ENCODE results near the gene HDAC8.
A peak's percentile ranks its signal among the peaks of the same experiment; 100 is the strongest.
"Not testable (repeated sequence)": the region's sequence is repeated elsewhere in the genome, so short reads cannot be mapped to it uniquely, and the experiment has no call there.

The HDAC8 gene

GRCh38 chrX:72604705-72605104 lies 32.1 kb upstream of the HDAC8 start:
- no peak for TF ChIP-seq CTCF (IDR thresholded peaks at IDR 0.05; ENCODE audit: insufficient read depth, low read length, poor library complexity, severe bottlenecking)

GRCh38 chrX:72604112-72604511 lies 31.5 kb upstream of the HDAC8 start:
- no peak for DNase-seq (ENCODE audit: extremely low read depth, insufficient read length)
- no peaks in the 10 kb centered on the region for H3K36me3 ChIP-seq (ENCODE audit: control insufficient read depth, insufficient read depth, low read length)
- H3K4me3 ChIP-seq (replicated peaks; ENCODE audit: low read depth, low read length): no peak overlapping the region
- H3K27me3 ChIP-seq (replicated peaks; ENCODE audit: control insufficient read depth, insufficient read depth, low read length): no peaks in the 10 kb centered on the region
- no peak for TF ChIP-seq CTCF (IDR thresholded peaks at IDR 0.05; ENCODE audit: insufficient read depth, low read length, poor library complexity, severe bottlenecking)

More at GRCh38 chrX:72604705-72605104, 32.1 kb upstream of the HDAC8 start:
- H3K27me3 ChIP-seq (replicated peaks; ENCODE audit: control insufficient read depth, insufficient read depth, low read length): no peaks in the 10 kb centered on the region
- H3K36me3 ChIP-seq (ENCODE audit: control insufficient read depth, insufficient read depth, low read length): no peaks in the 10 kb centered on the region
- no peak overlapping the region for H3K4me3 ChIP-seq (replicated peaks; ENCODE audit: low read depth, low read length)
- no peak for DNase-seq (ENCODE audit: extremely low read depth, insufficient read length)

- not testable (repeated sequence) for H3K27me3 ChIP-seq (replicated peaks; ENCODE audit: control insufficient read depth, insufficient read depth, low read length); H3K4me3 ChIP-seq (replicated peaks; ENCODE audit: low read depth, low read length); DNase-seq (ENCODE audit: extremely low read depth, insufficient read length); H3K36me3 ChIP-seq (ENCODE audit: control insufficient read depth, insufficient read depth, low read length)
Measured at GRCh38 chrX:72591038-72591437, 18.4 kb upstream of the HDAC8 start.

- Histone ChIP-seq H3K36me3 (ENCODE audit: control insufficient read depth, insufficient read depth, low read length) (no peaks in the 10 kb centered on the region), H3K27me3 (replicated peaks; ENCODE audit: control insufficient read depth, insufficient read depth, low read length) (no peaks in the 10 kb centered on the region), H3K4me3 (replicated peaks; ENCODE audit: low read depth, low read length) (no peak overlapping the region)
- no peak for TF ChIP-seq CTCF (IDR thresholded peaks at IDR 0.05; ENCODE audit: insufficient read depth, low read length, poor library complexity, severe bottlenecking)
- DNase-seq (ENCODE audit: extremely low read depth, insufficient read length): no peak
Measured at GRCh38 chrX:72584163-72584562, 11.5 kb upstream of the HDAC8 start.

GRCh38 chrX:72576141-72576894 lies 3.7 kb upstream of the HDAC8 start:
- no peak for TF ChIP-seq CTCF (IDR thresholded peaks at IDR 0.05; ENCODE audit: insufficient read depth, low read length, poor library complexity, severe bottlenecking)
- Histone ChIP-seq H3K27me3 (replicated peaks; ENCODE audit: control insufficient read depth, insufficient read depth, low read length) (no peaks in the 10 kb centered on the region), H3K4me3 (replicated peaks; ENCODE audit: low read depth, low read length) (no peak overlapping the region), H3K36me3 (ENCODE audit: control insufficient read depth, insufficient read depth, low read length) (no peaks in the 10 kb centered on the region)
- no peak for DNase-seq (ENCODE audit: extremely low read depth, insufficient read length)

- H3K27me3 ChIP-seq (replicated peaks; ENCODE audit: control insufficient read depth, insufficient read depth, low read length): no peaks in the 10 kb centered on the region
- peak overlapping the region; percentile 69 for H3K4me3 ChIP-seq (replicated peaks; ENCODE audit: low read depth, low read length)
- H3K36me3 ChIP-seq (ENCODE audit: control insufficient read depth, insufficient read depth, low read length): peaks cover 2% of the 10 kb centered on the region
- TF ChIP-seq CTCF (IDR thresholded peaks at IDR 0.05; ENCODE audit: insufficient read depth, low read length, poor library complexity, severe bottlenecking): no peak
- no peak for DNase-seq (ENCODE audit: extremely low read depth, insufficient read length)
Measured at GRCh38 chrX:72573158-72573511, 492 bp upstream of the HDAC8 start.
